HG03521 (cell line): Measurements from ENCODE around the gene ETAA1.
A peak's percentile ranks its signal among the peaks of the same experiment; 100 is the strongest.

Experiments used
- ATAC-seq: cut with Tn5 transposase; IDR thresholded peaks from one replicate; pipeline ENCODE4 v1.9.1; 2021; ENCODE audit warnings: mild to moderate bottlenecking, moderate library complexity; ENCODE audit not compliant: unreplicated experiment

Gene ETAA1

GRCh38 chr2:67397143-67397986 is at the start of gene ETAA1:
Gene ETAA1, plus strand, starts transcription at chr2:67397333. Its CDS starts 116 bp downstream, at chr2:67397449.
- peak; percentile 100 for ATAC-seq

- no peak for ATAC-seq
Measured at GRCh38 chr2:67366832-67367412, 30.2 kb upstream of the ETAA1 start.

- ATAC-seq, result no peak
Measured at GRCh38 chr2:67374481-67374880, 22.7 kb upstream of the ETAA1 start.

GRCh38 chr2:67374949-67375348 is 22.2 kb upstream of the ETAA1 start:
- no peak for ATAC-seq

- ATAC-seq, result no peak
Measured at GRCh38 chr2:67378555-67378954, 18.6 kb upstream of the ETAA1 start.

GRCh38 chr2:67379048-67379447 is 18.1 kb upstream of the ETAA1 start:
- no peak for ATAC-seq

GRCh38 chr2:67384123-67384822 is 12.9 kb upstream of the ETAA1 start:
- no peak for ATAC-seq

GRCh38 chr2:67388680-67389079 is 8.5 kb upstream of the ETAA1 start:
- ATAC-seq, result no peak

- no peak for ATAC-seq
Measured at GRCh38 chr2:67389286-67389685, 7.8 kb upstream of the ETAA1 start.

GRCh38 chr2:67389788-67390187 is 7.3 kb upstream of the ETAA1 start:
- ATAC-seq, result no peak

- ATAC-seq, result no peak
Measured at GRCh38 chr2:67393237-67393636, 3.9 kb upstream of the ETAA1 start.

GRCh38 chr2:67394734-67395133 is 2.4 kb upstream of the ETAA1 start:
- no peak for ATAC-seq

GRCh38 chr2:67399144-67399543 is 2.0 kb downstream of the ETAA1 start:
- ATAC-seq, result no peak

- no peak for ATAC-seq
Measured at GRCh38 chr2:67399831-67400489, 2.8 kb downstream of the ETAA1 start.

- no peak for ATAC-seq
Measured at GRCh38 chr2:67400560-67401485, 3.7 kb downstream of the ETAA1 start.

- no peak for ATAC-seq
Measured at GRCh38 chr2:67408346-67408745, 11.2 kb downstream of the ETAA1 start.

GRCh38 chr2:67412424-67412823 is 15.3 kb downstream of the ETAA1 start:
- ATAC-seq, result no peak

- ATAC-seq, result no peak
Measured at GRCh38 chr2:67414867-67415266, 17.7 kb downstream of the ETAA1 start.

- ATAC-seq, result no peak
Measured at GRCh38 chr2:67416136-67416535, 19.0 kb downstream of the ETAA1 start.

GRCh38 chr2:67423489-67423888 is 26.4 kb downstream of the ETAA1 start:
- ATAC-seq, result no peak
